OCI-LY7 (cell line): ENCODE results near the gene PARD3. TPM values are rescaled to one million over a fixed set of nuclear protein-coding genes. Genes with fewer than 3 reads are reported as not detected.

Experiments
- BruUV-seq: library from RNA; stranded (reverse); fragments of 400-500 nt; replicated peaks from 2 replicates; lab custom pipeline; 2021; lab: Mats Ljungman, UMichigan
- CTCF ChIA-PET: fragments of 300-600 bp; sonication (Branson Sonifier 250); formaldehyde crosslinking; loops from one replicate; lab custom pipeline; 2022; ENCODE audit warnings: antibody characterized with exemption; ENCODE audit not compliant: unreplicated experiment; lab: Charles Lee
- POLR2A ChIA-PET: fragments of 300-600 bp; sonication (Branson Sonifier 250); formaldehyde crosslinking; loops from one replicate; lab custom pipeline; 2022; ENCODE audit warnings: antibody characterized with exemption; lab: Charles Lee
- DNase-seq: peaks from one replicate; pipeline ENCODE4 v3.0.0-alpha.2; 2015; ENCODE audit warnings: low spot score
- H2AFZ ChIP-seq: fragments of 200-600 bp; sonication (generic), shearing (Covaris generic); 2 replicates; pipeline ENCODE4 v1.6.1; 2014; ENCODE audit warnings: mild to moderate bottlenecking, antibody characterized with exemption, low read length, moderate library complexity
- H3K27ac ChIP-seq: fragments of 200-600 bp; sonication (generic); 2 replicates; pipeline ENCODE4 v1.5.1; 2014; ENCODE audit warnings: mixed run types, low read depth, mild to moderate bottlenecking, moderate library complexity, low read length, inconsistent platforms; ENCODE audit not compliant: poor library complexity, severe bottlenecking
- H3K36me3 ChIP-seq: fragments of 200-600 bp; sonication (generic); 2 replicates; pipeline ENCODE4 v1.6.1; 2014; ENCODE audit warnings: mild to moderate bottlenecking, antibody characterized with exemption, low read length, moderate library complexity, mixed read lengths; ENCODE audit not compliant: insufficient read depth
- H3K4me1 ChIP-seq: fragments of 200-600 bp; sonication (generic); 2 replicates; pipeline ENCODE4 v1.5.1; 2014; ENCODE audit warnings: mild to moderate bottlenecking, low read length; ENCODE audit not compliant: insufficient read depth, poor library complexity, severe bottlenecking
- H3K4me2 ChIP-seq: fragments of 200-600 bp; sonication (generic); 2 replicates; pipeline ENCODE4 v1.6.1; 2014; ENCODE audit warnings: mild to moderate bottlenecking, low read length
- H3K4me3 ChIP-seq: fragments of 200-600 bp; sonication (generic); 2 replicates; pipeline ENCODE4 v1.5.1; 2014; ENCODE audit warnings: mild to moderate bottlenecking, low read depth, low read length; ENCODE audit not compliant: poor library complexity, severe bottlenecking
- H3K79me2 ChIP-seq: fragments of 200-600 bp; sonication (generic); 2 replicates; pipeline ENCODE4 v1.6.1; 2016; ENCODE audit warnings: low read depth, mild to moderate bottlenecking, low read length, moderate library complexity, mixed read lengths; ENCODE audit not compliant: insufficient read depth
- H3K9me2 ChIP-seq: fragments of 200-600 bp; sonication (generic); 2 replicates; pipeline ENCODE4 v1.6.1; 2016; ENCODE audit warnings: mild to moderate bottlenecking, low read length, mixed read lengths; ENCODE audit not compliant: insufficient read depth
- H3K9me3 ChIP-seq: fragments of 200-600 bp; sonication (generic); 2 replicates; pipeline ENCODE4 v1.6.1; 2014; ENCODE audit warnings: mild to moderate bottlenecking, mixed run types, low read length, mixed read lengths
- H4K20me1 ChIP-seq: fragments of 200-600 bp; sonication (generic); 2 replicates; pipeline ENCODE4 v1.6.1; 2014; ENCODE audit warnings: mild to moderate bottlenecking, antibody characterized with exemption, low read length, moderate library complexity, mixed read lengths; ENCODE audit not compliant: insufficient read depth
- EZH2phosphoT487 ChIP-seq: fragments of 200-600 bp; sonication (generic); IDR thresholded peaks from 2 replicates; pipeline ENCODE4 v1.6.1; 2018; ENCODE audit warnings: low read depth, borderline replicate concordance, mild to moderate bottlenecking, mixed run types, antibody characterized with exemption, low read length, moderate library complexity, mixed read lengths
- intact Hi-C: fragments of 100-400 bp; cut with micrococcal nuclease; formaldehyde crosslinking; loops from one replicate; pipeline ENCODE4 v1.10.0; 2022; ENCODE audit not compliant: unreplicated experiment
- total RNA-seq, 2 experiments: library from RNA; depleted of rRNA in 1 of 2; stranded (reverse); fragments of >200 nt in 1 of 2; shearing (Covaris generic) in 1 of 2; gene quantifications; 2 replicates each; pipeline ENCODE4 v1.2.3, GENCODE V29; 2014 to 2022
- TF ChIP-seq, protein P1 (sequence below): fragments of 200-600 bp; sonication (generic); conservative IDR thresholded peaks from 2 replicates; pipeline ENCODE4 v1.5.1; 2014; ENCODE audit warnings: mild to moderate bottlenecking, antibody characterized with exemption, low read length, moderate library complexity, mixed read lengths

PARD3 gene
- total RNA-seq, 2 experiments from 2014 or later = not detected

- TF ChIP-seq EZH2phosphoT487 = no peak
- TF ChIP-seq, protein P1, sequence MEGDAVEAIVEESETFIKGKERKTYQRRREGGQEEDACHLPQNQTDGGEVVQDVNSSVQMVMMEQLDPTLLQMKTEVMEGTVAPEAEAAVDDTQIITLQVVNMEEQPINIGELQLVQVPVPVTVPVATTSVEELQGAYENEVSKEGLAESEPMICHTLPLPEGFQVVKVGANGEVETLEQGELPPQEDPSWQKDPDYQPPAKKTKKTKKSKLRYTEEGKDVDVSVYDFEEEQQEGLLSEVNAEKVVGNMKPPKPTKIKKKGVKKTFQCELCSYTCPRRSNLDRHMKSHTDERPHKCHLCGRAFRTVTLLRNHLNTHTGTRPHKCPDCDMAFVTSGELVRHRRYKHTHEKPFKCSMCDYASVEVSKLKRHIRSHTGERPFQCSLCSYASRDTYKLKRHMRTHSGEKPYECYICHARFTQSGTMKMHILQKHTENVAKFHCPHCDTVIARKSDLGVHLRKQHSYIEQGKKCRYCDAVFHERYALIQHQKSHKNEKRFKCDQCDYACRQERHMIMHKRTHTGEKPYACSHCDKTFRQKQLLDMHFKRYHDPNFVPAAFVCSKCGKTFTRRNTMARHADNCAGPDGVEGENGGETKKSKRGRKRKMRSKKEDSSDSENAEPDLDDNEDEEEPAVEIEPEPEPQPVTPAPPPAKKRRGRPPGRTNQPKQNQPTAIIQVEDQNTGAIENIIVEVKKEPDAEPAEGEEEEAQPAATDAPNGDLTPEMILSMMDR = no peak
- POLR2A ChIA-PET = no interaction called here
- intact Hi-C loops = no loop called here
- Histone ChIP-seq H3K27ac (no peak overlapping the region), H3K36me3 (no peaks in the 10 kb centered on the region), H3K4me2 (no peak overlapping the region), H3K9me2 (no peaks in the 10 kb centered on the region), H2AFZ (no peak overlapping the region), H4K20me1 (no peaks in the 10 kb centered on the region), H3K79me2 (no peaks in the 10 kb centered on the region), H3K4me1 (no peaks in the 10 kb centered on the region), H3K9me3 (no peaks in the 10 kb centered on the region), H3K4me3 (no peak overlapping the region)
- no TSS peak for BruUV-seq
- no peak for DNase-seq
- CTCF ChIA-PET = no interaction called here
Measured at GRCh38 chr10:34222359-34222758, 592.7 kb downstream of the PARD3 start.

DNA sequence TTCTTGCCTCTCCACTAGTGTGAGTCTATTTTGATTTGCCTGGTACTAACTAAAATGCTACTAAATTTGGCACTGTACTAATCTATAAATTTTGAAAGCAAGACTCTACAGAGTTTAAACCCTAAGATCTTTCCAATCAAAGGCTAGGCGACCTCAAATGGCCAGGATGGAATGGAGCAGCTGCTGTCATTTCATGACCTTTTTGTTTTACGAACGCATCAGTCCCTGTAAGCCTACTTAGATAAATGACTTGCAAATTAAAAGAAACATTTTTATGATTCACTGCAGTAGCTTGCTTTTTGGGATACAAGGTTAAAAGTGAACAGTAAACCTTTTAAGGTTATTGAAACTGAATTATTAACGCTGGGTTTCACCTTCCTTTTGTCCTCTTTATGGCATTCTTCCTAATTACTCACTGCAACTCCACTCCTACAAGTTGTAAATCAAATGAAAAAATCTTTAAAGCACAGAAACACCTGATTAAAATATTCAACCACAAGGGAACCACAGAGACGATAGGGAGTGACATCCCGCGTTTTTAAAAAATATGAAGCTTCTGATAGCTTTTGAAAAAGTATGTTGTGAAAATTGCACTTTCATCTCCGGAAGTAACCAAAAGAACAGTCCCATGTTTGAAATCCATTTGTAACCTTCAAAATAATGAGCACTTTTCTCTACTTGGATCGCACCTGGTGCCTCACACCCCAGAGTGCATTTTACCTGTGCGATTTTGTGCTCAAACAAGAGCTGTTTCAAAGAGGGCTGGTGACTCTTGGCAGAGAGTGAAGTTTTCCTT, 595.1 kb downstream of the PARD3 start:
- Histone ChIP-seq H3K4me1 (no peaks in the 10 kb centered on the region), H2AFZ (no peak overlapping the region), H3K9me2 (no peaks in the 10 kb centered on the region), H3K36me3 (no peaks in the 10 kb centered on the region), H3K79me2 (no peaks in the 10 kb centered on the region), H4K20me1 (no peaks in the 10 kb centered on the region), H3K4me2 (no peak overlapping the region), H3K9me3 (no peaks in the 10 kb centered on the region), H3K27ac (no peak overlapping the region), H3K4me3 (no peak overlapping the region)
- no TSS peak for BruUV-seq
- no peak for DNase-seq
- TF ChIP-seq, protein P1 = no peak
- no peak for TF ChIP-seq EZH2phosphoT487
- CTCF ChIA-PET = no interaction called here
- POLR2A ChIA-PET = no interaction called here
- intact Hi-C loops = no loop called here

GRCh38 chr10:34217524-34217923, 597.6 kb downstream of the PARD3 start:
- Histone ChIP-seq H2AFZ (no peak overlapping the region), H4K20me1 (no peaks in the 10 kb centered on the region), H3K36me3 (no peaks in the 10 kb centered on the region), H3K4me2 (no peak overlapping the region), H3K9me2 (no peaks in the 10 kb centered on the region), H3K79me2 (no peaks in the 10 kb centered on the region), H3K4me3 (no peak overlapping the region), H3K4me1 (no peaks in the 10 kb centered on the region), H3K27ac (no peak overlapping the region), H3K9me3 (no peaks in the 10 kb centered on the region)
- no TSS peak for BruUV-seq
- intact Hi-C loops = no loop called here
- DNase-seq = no peak
- ChIA-PET POLR2A (no interaction called here), CTCF (no interaction called here)
- TF ChIP-seq, protein P1 = no peak
- no peak for TF ChIP-seq EZH2phosphoT487
